K562 (cell line): ENCODE data around the gene NF2. TPM values are rescaled to one million over a fixed set of nuclear protein-coding genes. Genes with fewer than 3 reads are reported as not detected.

Experiments
- ATAC-seq: fragments of 200-7000 bp; cut with Tn5 transposase; 3 replicates; pipeline ENCODE4 v1.9.1; 2020; ENCODE audit warnings: moderate library complexity
- BruUV-seq: library from RNA; stranded (reverse); fragments of 400-500 nt; replicated peaks from 2 replicates; lab custom pipeline; 2021; lab: Mats Ljungman, UMichigan
- CTCF ChIA-PET: fragments of 300-600 bp; formaldehyde crosslinking; extraction: SDS; loops from one replicate; lab custom pipeline; 2021; ENCODE audit warnings: low intra/inter-chr PET ratio; lab: Yijun Ruan, JAX
- POLR2A ChIA-PET: fragments of 300-600, 350-650 bp; sonication (Branson Sonifier 250); formaldehyde crosslinking; extraction: SDS; loops from one replicate; lab custom pipeline; 2021; ENCODE audit warnings: antibody characterized with exemption, inconsistent platforms; lab: Yijun Ruan, JAX
- DNase-seq, 4 experiments: peaks; one replicate each; pipeline versions ENCODE4 v3.0.0 to v3.0.0-alpha.2; 2011 to 2018; ENCODE audit warnings: low spot score in 3 of 4, mixed read lengths in 3 of 4; ENCODE audit errors: extremely low read depth in 1 of 4
- FAIRE-seq: peaks from 2 replicates; lab custom pipeline; 2011; peaks lifted over from hg19 to GRCh38; lab: Jason Lieb, UNC
- H2AFZ ChIP-seq: 2 replicates; pipeline ENCODE4 v1.6.0; 2011; ENCODE audit warnings: low read depth, low read length, control low read depth, inconsistent platforms
- H3K27ac ChIP-seq: fragments of 200-600 bp; 3 replicates; pipeline ENCODE4 v1.8.0; 2011; ENCODE audit warnings: low read depth, mild to moderate bottlenecking, control low read depth, inconsistent platforms, low read length, moderate library complexity, mixed read lengths; ENCODE audit errors: extremely low read depth
- H3K27me3 ChIP-seq, 2 experiments: fragments of 300-600 bp in 1 of 2; 2 replicates in 1 of 2; 3 replicates in 1 of 2; pipeline versions ENCODE4 v1.6.0 to v1.8.0; 2011; ENCODE audit warnings: inconsistent platforms in 2 of 2, low read length in 2 of 2, mild to moderate bottlenecking in 1 of 2, mixed read lengths in 1 of 2, moderate library complexity in 1 of 2; ENCODE audit not compliant: control insufficient read depth in 2 of 2, insufficient read depth in 2 of 2
- H3K36me3 ChIP-seq: fragments of 300-600 bp; 3 replicates; pipeline ENCODE4 v1.8.0; 2011; ENCODE audit warnings: mild to moderate bottlenecking, low read length, inconsistent platforms; ENCODE audit not compliant: control insufficient read depth, insufficient read depth
- H3K4me1 ChIP-seq, 2 experiments: fragments of 200-600 bp in 1 of 2; replicated peaks in 1 of 2; 2 replicates in 1 of 2; 3 replicates in 1 of 2; pipeline versions ENCODE4 v1.5.1 to v1.8.0; 2011; ENCODE audit warnings: inconsistent platforms in 2 of 2, low read length in 2 of 2, mild to moderate bottlenecking in 1 of 2, mixed read lengths in 1 of 2, moderate library complexity in 1 of 2; ENCODE audit not compliant: control insufficient read depth in 2 of 2, insufficient read depth in 2 of 2
- H3K4me2 ChIP-seq: 2 replicates; pipeline ENCODE4 v1.6.1; 2011; ENCODE audit warnings: low read length, control low read depth, inconsistent platforms, mixed read lengths; ENCODE audit not compliant: insufficient read depth
- H3K4me3 ChIP-seq: fragments of 200-600 bp; sonication (generic), shearing (Covaris generic); 2 replicates; pipeline ENCODE4 v1.5.1; 2016; ENCODE audit warnings: control low read depth, inconsistent platforms
- H3K79me2 ChIP-seq: fragments of 200-600 bp; 3 replicates; pipeline ENCODE4 v1.8.0; 2011; ENCODE audit warnings: low read length, inconsistent platforms; ENCODE audit not compliant: control insufficient read depth, insufficient read depth
- H3K9ac ChIP-seq, 2 experiments: 2 replicates each; pipeline versions ENCODE4 v1.6.0 to v1.6.1; 2011; ENCODE audit warnings: low read depth in 2 of 2, low read length in 2 of 2, control low read depth in 1 of 2, inconsistent platforms in 1 of 2, mild to moderate bottlenecking in 1 of 2, mixed read lengths in 1 of 2; ENCODE audit not compliant: insufficient read depth in 1 of 2
- H3K9me1 ChIP-seq: one replicate; pipeline ENCODE4 v1.6.0; 2011; ENCODE audit warnings: inconsistent platforms, mild to moderate bottlenecking, low read length, moderate library complexity; ENCODE audit not compliant: control insufficient read depth, insufficient read depth
- H3K9me3 ChIP-seq: replicated peaks from 2 replicates; pipeline ENCODE4 v1.5.1; 2011; ENCODE audit warnings: low read depth, low read length, inconsistent platforms; ENCODE audit not compliant: control insufficient read depth, insufficient read depth
- H4K20me1 ChIP-seq: replicated peaks from 2 replicates; pipeline ENCODE4 v1.6.1; 2011; ENCODE audit warnings: low read length, inconsistent platforms, mixed read lengths; ENCODE audit not compliant: control insufficient read depth, insufficient read depth
- HEY1 ChIP-seq: fragments of 250-450 bp; sonication (Bioruptor Pico); IDR thresholded peaks from 2 replicates; pipeline ENCODE4 v1.5.0; 2020; ENCODE audit warnings: mild to moderate bottlenecking, moderate library complexity, borderline replicate concordance
- WGBS: fragments of 100-300 bp; shearing (Covaris generic); methylation state at CpG from one replicate; pipeline ENCODE4 v1.1.6; 2016; ENCODE audit warnings: low coverage, mixed read lengths; ENCODE audit not compliant: insufficient coverage; ENCODE audit errors: missing lambda C conversion rate; 5-methylcytosine and 5-hydroxymethylcytosine counted together
- in situ Hi-C: fragments of 300-500 bp; cut with MboI; formaldehyde crosslinking; loops from 4 replicates; pipeline ENCODE4 v1.15.0; 2018; ENCODE audit warnings: inconsistent platforms, mixed read lengths
- intact Hi-C: fragments of 100-400 bp; cut with micrococcal nuclease; formaldehyde crosslinking; loops from 2 replicates; pipeline ENCODE4 v1.14.2; 2022
- polyA plus RNA-seq, 8 experiments: library from polyadenylated mRNA; depleted of rRNA in 4 of 8; stranded (reverse) in 5 of 8; unstranded in 3 of 8; fragments of >200 nt; fragmentation: Nextera tagmentation in 2 of 8; fragmentation: Illumina TruSeq in 1 of 8; extraction: Ambion mirVana in 2 of 8; extraction: Trizol in 1 of 8; gene quantifications; 2 replicates each; pipeline versions ENCODE4 v1.2.1 to v1.2.3, GENCODE V29; 2011 to 2014; ENCODE audit warnings: inconsistent platforms in 1 of 8, missing spikeins in 1 of 8
- total RNA-seq, 7 experiments: library from RNA; depleted of rRNA in 6 of 7; stranded (reverse); fragments of >200 nt in 6 of 7; fragmentation: Illumina TruSeq in 2 of 7; extraction: Trizol in 2 of 7; gene quantifications; 2 replicates each; pipeline versions ENCODE4 v1.2.1 to v1.2.3, GENCODE V29; 2011 to 2021; ENCODE audit warnings: low replicate concordance in 1 of 7
- TF ChIP-seq, protein P1 (sequence below): fragments of 250-450 bp; sonication (Bioruptor Pico); IDR thresholded peaks from 2 replicates; pipeline ENCODE4 v1.8.0; 2022; ENCODE audit warnings: moderate library complexity, mild to moderate bottlenecking, inconsistent platforms

NF2 gene
- total and polyA plus RNA-seq, 9 of the 15 experiments (the other 6 are each of a cell fraction or from before 2014, with no cell fraction given) = 2.2 to 32.5 (median 15.2) TPM

DNA sequence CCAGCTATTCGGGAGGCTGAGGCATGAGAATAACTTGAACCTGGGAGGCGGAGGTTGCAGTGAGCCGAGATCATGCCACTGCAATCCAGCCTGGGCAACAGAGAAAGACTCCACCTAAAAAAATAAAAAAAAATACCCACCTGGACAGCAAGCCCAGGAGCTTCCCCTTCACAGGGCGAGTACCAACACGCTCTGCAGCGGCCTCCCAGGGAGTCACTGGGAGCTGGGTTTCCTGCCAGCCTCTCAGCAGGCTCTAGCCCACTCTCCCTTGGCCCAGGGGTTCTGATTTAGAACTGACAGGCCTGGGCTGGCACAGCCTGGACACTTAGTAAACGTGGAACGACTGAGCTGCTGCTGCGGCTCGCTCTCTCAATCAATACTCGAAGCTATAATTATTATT, 114.4 kb downstream of the NF2 start:
- DNase-seq (no peak), FAIRE-seq (no peak), ATAC-seq (no peak)
- in situ Hi-C loops (no loop called here), intact Hi-C loops (no loop called here)
- no peaks in the 10 kb centered on the region for H3K9me3 ChIP-seq
- H3K4me2 ChIP-seq = no peak overlapping the region
- CTCF ChIA-PET = interaction anchor here (1.0 kb wide), 1 partner anchor 17 kb away, joined by 3 read pairs; no protein-coding TSS in a partner anchor
- POLR2A ChIA-PET = no interaction called here
- no TSS peak for BruUV-seq
- H3K79me2 ChIP-seq = no peaks in the 10 kb centered on the region
- H3K9ac ChIP-seq = no peak overlapping the region
- H4K20me1 ChIP-seq = peaks cover 16% of the 10 kb centered on the region; the same call in 1 of the 2 replicates
- H3K4me3 ChIP-seq = no peak overlapping the region
- H3K27me3 ChIP-seq = peaks cover 0 to 49% of the 10 kb centered on the region in 2 experiments; a peak in 2 of 5 replicates
- H3K27ac ChIP-seq = no peak overlapping the region
- H3K36me3 ChIP-seq = no peaks in the 10 kb centered on the region
- WGBS = 11% methylated on average over 11 of the region's 11 CpGs
- no peak overlapping the region for H2AFZ ChIP-seq
- H3K9me1 ChIP-seq = peaks cover 5% of the 10 kb centered on the region
- H3K4me1 ChIP-seq = peaks cover 0 to 26% of the 10 kb centered on the region in 2 experiments; a peak in 2 of 5 replicates
- TF ChIP-seq, protein P1, sequence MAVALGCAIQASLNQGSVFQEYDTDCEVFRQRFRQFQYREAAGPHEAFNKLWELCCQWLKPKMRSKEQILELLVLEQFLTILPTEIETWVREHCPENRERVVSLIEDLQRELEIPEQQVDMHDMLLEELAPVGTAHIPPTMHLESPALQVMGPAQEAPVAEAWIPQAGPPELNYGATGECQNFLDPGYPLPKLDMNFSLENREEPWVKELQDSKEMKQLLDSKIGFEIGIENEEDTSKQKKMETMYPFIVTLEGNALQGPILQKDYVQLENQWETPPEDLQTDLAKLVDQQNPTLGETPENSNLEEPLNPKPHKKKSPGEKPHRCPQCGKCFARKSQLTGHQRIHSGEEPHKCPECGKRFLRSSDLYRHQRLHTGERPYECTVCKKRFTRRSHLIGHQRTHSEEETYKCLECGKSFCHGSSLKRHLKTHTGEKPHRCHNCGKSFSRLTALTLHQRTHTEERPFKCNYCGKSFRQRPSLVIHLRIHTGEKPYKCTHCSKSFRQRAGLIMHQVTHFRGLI = no peak
- TF ChIP-seq HEY1 (CRISPR knock-in tag) = no peak
